GM19035 (cell line): ENCODE results near the gene ITGB1.
A peak's percentile ranks its signal among the peaks of the same experiment; 100 is the strongest.
"Not testable (repeated sequence)": the region's sequence is repeated elsewhere in the genome, so short reads cannot be mapped to it uniquely, and the experiment has no call there.

Experiments
- ATAC-seq: cut with Tn5 transposase; IDR thresholded peaks from one replicate; pipeline ENCODE4 v1.9.1; 2021; ENCODE audit not compliant: unreplicated experiment

The ITGB1 gene

DNA sequence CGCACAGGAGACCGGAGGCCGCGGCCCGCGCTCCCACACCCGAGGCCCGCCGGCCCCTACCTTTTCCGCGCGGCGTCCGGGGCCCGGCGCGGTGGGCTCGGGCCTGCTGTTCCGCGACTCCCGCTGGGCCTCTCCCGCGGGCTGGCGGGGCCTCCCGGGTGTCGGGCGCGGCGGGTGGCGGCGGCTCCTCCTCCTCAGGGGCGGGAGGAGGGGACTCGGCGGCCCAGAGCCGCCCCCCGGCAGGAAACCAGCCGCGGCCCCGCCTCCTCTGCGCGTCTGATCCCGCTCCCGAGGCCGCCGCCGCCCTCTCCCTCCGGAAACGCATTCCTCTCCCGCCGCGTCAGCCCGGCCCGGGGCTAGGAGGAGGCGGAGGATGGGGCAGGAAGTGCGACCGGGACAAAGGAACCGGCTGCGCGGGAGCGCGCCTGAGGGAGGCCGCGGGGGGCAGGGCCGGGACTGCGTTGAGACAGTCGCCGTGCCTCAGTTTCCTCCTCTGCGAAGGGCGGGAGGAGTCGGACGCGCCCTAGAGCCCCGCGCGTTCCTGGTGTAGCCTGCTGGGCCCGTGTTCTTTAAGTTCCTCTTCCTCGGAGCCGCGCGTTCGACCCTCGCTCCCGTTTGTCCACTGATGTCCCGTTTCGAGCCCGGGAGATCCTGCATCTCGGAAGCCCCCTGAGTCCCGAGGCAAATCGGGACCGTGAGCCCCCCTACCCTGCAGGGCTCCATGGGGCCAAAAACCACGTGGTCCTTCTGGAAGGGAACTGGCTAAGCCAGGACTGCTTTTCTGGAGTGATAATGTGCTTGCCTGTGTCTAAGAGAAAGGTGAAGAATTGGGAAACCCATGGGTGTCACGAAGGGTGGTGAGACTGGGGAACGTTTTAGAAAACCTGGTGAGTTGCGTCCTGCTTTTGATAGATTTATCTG, at the start of gene ITGB1:
TSS of gene ITGB1 (minus strand) at position 146 of the 921 bp plus-strand sequence. CDS start 22,672 bp downstream, outside the sequence.
- peak; percentile 71 for ATAC-seq

DNA sequence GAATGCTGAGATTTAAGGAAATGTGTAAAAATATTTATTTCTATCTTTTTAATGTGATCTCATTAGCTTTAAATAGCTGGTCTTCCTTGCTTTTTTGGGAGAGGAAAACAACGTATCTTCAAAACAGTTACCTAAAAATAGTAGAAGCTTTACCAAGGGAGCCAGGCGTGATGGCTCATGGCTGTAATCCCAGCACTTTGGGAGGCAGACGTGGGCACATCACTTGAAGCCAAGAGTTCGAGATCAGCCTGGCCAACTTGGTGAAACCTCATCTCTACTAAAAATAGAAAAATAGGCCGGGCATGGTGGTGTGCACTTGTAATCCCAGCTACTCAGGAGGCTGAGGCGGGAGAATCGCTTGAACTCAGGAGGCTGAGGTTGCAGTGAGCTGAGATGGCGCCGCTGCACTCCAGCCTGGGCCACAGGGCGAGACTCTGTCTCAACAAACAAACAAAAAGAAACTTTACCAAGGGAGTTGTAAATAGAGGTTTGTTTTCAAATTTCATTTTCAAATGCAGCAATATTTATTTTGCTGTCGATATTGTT, 48.4 kb upstream of the ITGB1 start:
- no peak for ATAC-seq

DNA sequence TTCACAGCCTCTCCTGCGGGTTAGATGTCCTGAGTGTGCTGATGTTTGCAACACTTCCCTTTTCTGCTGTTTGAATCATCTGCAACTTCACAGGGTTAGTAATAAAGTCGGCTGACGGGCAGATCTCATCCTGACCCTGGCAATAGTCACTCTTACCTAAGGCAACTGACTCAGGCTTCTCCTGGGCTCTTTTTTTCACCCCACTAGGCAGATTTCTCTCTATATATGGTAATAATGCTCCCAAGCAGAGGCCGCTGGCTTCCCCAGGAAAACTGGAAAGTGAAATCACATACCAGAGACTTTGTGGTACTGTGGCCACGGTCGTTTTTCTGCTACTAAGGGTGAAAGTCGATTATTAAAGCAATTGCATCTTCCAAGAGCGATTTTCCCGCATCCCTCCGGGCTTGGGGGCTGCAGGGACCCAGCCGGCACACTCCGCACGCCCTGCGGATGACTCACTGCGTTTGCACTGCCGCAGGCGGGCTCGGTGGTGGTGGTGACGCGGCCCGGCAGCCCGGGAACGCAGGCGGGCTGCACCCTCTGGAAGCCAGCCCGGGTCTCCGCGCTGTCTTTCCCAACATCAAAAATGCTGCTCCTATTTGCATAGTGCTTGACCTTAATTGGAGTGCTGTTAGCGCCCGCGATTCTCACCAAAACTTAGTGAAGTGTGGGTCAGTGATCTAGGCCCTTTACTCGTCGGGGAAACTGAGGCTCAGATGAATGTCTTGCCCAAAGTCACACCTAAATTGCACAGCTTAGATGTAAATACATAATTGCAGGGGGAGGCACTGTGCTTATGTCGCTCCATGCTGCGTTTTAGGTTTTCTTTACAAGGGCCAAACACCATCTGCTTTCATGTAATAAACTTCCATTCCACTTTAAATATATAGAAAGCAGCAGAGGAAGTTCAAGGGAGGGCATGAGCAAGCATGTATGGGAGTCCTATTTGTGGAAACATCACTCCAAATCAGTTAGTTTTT, 47.6 kb upstream of the ITGB1 start:
- ATAC-seq: peak; percentile 59

DNA sequence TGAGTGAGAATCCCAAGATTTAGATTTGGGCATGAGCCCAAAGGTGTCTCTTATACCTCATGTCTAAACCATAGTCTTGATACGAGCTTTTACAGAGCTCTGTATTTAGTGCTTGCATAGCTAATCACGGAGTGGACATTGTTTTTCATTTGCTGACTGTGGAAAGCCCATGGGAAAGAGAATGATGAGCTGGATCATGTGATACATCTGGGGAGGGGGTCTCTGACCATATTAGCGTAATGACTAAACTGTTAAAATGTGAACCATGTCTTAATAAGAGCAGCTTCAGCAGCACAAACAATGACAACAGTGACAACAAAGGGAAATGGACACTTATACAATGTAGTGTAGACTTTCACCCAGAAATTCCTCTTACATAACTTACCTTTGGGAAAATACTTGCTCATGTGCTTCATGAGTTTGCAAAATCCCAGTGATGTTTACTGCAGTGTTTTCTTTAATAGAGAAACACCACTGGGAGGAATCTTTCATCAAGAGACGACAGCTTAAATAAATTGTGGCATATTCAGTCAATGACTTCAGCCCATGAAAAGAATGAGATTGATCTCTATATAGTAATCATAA, 44.0 kb upstream of the ITGB1 start:
- no peak for ATAC-seq

DNA sequence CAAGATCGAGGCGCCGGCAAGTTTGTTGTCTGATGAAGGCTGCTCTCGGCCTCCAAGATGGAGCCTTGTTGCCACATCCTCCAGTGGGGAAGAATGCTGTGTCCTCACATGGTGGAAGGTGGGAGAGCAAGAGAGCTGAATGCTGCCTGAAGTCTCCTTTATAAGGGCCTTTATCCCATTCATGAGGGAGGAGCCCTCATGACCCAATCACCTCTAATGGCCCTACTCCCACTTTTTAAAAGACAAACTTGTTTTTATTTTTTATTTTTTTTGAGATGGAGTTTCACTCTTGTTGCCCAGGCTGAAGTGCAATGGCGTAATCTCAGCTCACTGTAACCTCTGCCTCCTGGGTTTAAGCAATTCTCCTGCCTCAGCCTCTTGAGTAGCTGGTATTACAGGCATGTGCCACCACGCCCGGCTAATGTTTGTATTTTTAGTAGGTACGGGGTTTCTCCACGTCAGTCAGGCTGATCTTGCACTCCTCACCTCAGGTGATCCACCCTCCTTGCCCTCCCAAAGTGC, 40.1 kb upstream of the ITGB1 start:
- not testable (repeated sequence) for ATAC-seq

DNA sequence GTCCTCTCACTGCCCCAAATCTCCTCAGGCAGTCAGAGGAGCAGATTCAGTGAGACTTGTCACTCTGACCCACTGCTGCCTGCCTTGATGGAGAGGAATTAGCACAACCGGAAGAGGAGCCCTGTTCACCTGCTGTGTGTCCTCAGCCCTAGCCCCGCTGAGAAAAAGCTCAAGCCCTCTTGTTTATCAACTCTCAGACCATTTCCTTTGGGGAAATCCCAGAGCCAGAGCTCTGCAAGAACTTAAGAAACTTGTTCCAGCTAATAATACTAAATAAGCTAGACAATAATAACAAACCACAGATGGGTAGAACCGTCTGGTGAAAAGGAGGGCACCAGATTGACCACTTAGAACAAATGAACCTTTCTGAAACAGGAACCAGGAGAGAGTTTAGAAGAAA, 37.7 kb upstream of the ITGB1 start:
- peak; percentile 79 for ATAC-seq

DNA sequence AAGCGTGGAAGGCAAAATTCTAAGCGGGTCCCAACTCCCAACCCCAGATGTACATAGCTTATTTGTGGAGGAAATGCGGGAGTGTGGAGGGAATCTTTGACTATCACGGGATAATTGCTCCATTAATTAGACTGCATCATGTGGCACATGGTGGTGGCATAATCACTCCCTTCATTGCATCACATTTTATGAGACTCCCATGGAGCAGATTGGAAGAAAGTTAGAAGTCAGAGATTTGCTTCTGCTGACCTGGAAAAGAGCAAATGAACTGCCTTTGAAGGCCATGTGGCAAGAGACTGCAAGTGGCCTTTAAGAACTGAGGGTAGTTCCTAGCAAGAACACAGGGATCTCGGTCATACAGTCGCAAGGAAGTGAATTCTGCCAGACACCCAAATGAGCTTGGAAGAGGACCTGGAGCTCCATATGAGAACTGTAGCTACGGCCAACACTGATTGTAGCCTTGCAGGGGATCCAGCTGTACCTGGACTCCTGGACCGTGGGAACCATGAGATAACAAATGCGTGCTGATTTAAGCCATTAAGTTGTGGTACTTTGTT, 37.1 kb upstream of the ITGB1 start:
- ATAC-seq: no peak

DNA sequence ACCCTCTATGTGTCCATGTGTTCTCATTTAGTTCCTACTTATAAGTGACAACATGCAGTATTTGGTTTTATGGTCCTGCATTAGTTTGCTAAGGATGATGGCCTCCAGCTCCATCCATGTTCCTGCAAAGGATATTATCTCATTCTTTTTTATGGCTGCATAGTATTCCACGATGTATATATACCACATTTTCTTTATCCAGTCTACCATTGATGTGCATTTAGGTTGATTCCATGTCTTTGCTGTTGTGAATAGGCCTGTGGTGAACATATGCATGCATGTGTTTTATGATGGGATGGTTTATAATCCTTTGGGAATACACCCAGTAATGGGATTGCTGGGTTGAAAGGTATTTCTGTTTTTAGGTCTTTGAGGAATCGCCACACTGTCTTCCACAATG, 36.6 kb upstream of the ITGB1 start:
- ATAC-seq: not testable (repeated sequence)

DNA sequence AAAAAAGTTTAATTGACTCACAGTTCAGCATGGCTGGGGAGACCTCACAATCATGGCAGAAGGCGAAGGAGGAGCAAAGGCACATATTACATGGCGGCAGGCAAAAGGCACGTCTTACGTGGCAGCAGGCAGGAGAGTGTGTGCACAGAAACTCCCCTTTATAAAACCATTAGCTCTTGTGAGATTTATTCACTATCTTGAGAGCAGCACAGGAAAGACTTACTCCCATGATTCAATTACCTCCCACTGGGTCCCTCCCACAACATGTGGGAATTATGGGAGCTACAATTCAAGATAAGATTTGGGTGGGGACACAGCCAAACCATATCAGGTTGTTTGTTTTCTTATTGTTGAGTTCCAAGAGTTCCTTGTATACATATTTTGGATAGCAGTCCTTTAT, 34.3 kb upstream of the ITGB1 start:
- not testable (repeated sequence) for ATAC-seq

DNA sequence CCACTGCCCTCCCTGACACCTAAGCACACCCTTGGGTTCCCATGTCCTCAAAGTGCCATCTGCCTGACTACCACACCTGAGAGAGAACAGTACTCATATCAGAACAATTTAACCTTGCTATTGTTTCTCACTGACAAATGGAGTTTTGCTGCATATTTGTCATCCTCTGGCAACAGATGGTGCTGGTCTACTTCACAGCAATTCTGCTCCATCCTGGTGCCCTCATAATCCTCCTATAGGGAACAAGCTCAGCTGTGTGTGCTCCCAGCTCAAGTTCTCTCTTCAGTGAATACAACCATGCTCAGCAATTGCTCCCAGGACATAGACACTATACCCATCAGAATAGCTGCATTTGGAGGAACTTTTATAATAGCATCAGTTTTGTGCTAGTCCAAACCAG, 32.8 kb upstream of the ITGB1 start:
- no peak for ATAC-seq

DNA sequence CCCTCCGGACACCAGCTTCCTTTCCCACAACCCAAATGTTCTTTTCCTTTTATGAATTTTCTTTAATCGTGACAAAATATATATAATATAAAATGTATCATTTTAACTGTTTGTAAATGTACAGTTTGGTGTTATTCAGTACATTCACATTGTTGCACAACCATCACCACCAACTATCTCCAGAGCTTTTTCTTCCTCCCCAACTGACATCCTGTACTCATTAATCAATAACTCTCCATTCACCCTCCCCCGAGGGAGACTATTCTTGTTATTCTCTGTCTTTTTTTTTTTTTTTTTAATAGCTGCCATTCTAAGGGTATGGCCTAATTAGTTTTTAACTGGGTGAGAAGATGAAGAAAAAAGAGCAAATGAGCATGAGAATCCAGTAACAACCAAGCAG, 30.6 kb upstream of the ITGB1 start:
- no peak for ATAC-seq

DNA sequence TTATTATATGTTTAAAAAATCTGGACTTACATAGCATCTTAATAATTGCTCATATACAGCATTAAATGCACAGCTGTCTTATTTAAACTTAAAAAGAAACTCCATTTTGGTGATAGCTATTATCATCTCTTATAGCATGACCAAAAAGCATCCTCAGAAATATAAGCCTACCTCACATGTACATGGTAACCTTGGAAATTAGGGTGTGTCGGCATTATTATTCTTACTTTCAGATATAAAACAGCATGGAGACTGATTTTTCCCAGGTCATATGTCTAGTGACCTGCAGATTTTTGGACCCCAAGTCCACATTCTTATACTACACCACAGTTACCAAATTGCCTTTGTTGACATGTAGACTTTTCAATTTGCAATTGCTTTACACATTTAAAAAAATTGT, 29.1 kb upstream of the ITGB1 start:
- no peak for ATAC-seq

DNA sequence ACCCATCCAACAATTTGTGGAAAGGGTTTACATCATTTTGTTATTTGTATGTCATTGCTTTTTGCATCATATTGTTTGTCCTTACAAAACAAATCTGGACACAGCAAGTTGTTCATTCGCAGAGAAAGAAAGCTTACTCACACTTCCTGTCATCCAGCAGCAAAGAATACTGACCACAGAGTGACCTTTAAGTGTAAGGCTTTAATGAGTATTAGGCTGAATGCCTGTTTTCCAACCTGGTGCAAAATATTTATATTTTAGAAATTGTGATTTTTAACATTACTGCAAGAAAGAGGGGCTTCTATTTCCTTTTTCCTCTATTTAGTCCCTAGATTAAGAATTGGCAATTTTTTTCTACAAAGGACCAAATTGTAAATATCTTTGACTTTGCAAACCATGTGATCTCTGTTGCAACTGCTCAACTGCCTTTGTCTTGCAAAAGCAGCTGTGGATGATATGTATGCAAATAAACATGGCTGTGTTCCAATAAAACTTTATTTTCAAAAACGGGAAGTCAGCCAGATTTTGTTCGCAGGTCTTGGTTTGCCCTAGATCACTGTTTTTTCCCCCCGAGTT, 27.8 kb upstream of the ITGB1 start:
- ATAC-seq: no peak

DNA sequence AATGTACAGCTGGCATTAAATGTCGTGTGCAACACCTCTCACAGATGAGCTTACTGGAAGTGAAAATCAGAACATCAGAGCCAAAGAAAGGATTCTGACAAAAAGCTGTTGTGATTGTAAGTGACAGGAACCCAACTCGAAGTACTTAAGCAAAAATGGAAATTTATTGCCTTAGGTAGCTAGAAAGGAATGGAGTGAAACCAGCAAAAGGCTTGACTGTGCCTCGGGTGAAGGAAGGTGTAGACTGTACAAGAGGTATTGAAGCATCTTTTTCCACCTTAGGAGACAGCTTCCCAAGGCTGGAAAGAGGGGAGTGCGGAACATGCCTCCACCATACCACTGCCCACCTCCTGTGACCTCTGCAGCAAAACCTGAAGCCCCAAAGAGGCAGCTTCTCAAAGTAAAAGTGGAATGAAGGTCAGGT, 27.3 kb upstream of the ITGB1 start:
- no peak for ATAC-seq

DNA sequence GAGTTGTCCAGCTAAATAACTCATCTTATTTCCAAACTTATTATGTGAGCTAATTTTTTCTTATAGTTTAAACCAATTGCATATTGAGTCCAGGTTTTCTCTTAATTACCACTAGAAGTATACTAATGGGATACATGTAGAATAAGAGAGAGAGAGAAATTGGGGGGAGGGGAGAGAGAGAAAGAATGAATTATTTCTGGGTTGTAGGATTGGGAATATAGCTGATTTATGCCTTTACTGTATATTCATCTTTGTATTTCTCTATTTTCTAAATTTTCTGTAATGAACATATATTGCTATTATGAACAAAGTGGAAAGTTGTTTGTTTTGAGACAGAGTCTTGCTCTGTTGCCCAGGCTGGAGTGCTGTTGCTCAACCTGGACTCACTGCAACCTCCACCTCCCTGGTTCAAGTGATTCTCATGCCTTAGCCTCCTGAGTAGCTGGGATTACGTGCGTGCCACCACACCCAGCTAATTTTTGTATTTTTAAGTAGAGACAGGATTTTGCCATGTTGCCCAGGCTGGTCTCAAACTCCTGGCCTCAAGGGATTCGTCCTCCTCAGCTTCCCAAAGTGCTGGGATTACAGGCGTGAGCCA, 26.1 kb upstream of the ITGB1 start:
- no peak for ATAC-seq

DNA sequence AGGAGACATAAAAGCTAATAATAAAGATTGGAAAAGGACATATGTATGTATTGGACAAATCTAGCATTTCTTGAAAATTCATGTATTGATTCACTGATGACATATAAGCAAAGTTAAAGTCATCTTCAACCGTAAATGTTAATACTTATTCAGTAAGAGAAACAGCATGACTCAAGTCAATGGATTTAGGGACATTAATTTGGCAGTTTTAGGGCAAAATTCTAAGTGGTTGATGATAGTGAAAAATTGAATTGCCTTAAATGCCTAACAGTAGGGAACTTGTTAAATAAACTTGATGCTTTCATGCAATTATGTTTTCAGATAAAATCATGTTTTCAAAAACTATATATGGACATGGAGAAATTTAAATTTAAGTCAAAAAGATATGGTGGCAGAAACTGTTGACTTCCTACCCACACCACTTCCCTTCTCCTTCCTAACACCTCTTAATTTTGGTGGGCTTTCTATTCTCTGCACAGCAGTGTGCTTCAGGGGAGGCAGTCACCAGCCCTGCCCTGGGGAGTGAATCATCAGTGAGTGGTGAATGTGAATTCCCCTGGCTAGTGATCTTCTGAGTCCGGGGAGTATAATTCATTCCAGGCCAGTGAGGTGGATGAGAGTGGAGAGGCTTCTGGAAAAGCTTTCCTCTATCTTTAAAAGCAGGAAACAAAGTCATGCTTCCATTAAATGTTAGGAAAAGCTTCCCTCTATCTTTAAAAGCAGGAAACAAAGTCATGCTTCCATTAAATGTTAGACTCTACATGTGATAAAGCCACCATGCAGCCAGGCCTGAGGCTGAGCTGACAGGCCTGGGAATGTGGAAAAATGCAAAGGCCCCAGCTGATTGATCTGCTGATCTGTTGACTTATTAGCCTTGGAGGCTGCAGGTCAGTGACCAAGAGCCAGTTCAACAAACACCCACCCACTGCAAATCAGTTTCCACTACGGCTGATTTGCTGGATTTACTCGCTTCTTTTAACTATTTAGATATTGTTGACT, 25.2 kb upstream of the ITGB1 start:
- ATAC-seq: no peak

DNA sequence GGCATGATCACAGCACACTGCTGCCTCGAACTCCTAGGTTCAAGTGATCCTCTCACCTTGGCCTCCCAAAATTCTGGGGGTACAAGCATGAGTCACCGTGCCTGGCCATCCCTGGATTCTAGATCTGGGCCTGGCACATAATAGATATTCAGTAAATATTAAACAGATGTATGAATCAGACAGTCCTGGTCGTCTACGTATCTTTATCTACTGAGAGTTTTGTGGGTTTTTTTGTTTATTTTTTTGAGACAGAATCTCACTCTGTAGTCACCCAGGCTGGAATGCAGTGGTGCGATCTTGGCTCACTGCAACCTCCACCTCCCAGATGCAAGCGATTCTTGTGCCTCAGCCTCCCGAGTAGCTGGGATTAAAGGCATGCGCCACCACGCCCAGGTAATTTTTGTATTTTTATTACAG, 24.3 kb upstream of the ITGB1 start:
- no peak for ATAC-seq

DNA sequence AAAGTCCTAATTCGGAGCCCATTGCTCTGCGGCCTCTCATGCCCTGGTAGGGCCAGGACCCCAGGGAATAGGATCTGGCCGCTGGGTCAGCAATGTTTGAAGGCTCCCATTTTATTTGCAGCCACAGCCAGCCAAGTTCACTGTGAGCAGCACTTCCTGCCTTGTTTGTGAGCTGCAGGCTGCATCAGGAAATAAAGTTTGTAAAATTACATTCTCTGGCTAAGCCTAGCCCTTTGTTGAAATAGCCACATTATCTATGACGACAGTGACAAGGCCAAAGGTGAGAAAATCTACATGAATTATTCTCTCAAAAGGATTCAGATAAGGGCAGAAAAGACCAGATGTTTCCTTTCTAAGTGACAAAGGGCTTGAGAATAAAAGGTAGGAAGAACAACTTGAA, 23.7 kb upstream of the ITGB1 start:
- ATAC-seq: no peak
